ENCODE data around the gene MACROD1. TPM values are rescaled to one million over a fixed set of nuclear protein-coding genes. Genes with fewer than 3 reads are reported as not detected.

Gene MACROD1
- total and polyA plus RNA-seq, 9 of the 15 experiments (the other 6 are each of a cell fraction or from before 2014, with no cell fraction given) = 1.1 to 60.0 (median 26.4) TPM

DNA sequence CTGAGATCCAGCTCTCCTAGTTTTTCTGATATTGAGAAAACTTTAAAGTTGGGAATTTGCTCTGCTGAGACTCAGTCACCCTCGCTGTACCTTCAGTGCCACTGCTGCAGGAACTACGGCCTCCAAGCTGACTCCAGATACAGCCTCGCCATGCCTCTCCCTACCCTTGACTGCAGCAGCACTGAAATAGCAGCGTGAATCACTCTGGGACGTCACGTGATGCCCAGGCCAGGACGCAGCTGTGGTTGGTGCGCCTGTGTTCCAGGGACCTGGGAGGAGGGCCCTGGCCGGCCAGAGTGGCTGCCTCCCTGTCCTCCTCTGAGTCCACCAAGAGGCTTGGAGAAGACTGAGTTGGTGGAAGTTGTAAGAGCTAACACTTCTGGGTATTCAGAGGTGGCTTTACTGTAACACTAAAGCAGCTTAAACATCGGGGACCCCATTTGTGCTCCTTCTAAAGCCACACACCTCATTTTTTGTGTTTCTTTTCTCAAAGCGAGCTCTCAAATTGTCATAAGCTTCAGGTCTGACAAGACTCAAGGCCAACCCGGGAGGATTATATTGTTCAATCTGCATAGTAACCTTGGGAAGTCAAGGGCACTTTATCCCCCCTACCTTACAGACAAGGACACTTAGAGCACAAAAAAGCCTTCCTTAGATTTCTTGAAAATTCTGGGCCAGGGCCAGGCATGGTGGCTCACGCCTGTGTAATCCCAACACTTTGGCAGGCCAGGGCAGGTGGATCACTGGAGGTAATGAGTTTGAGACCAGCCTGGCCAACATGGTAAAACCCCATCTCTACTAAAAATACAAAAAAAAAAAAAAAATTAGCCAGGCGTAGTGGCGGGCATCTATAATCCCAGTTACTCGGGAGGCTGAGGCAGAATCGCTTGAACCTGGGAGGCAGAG, 15.8 kb upstream of the MACROD1 start (continued):
- no peak for TF ChIP-seq SP1 (CRISPR knock-in tag; IDR thresholded peaks at IDR 0.05)
- TF ChIP-seq ZNF165 (CRISPR knock-in tag; IDR thresholded peaks at IDR 0.05; ENCODE audit: borderline replicate concordance) = no peak
- no peak for TF ChIP-seq HDAC8 (tag; IDR thresholded peaks at IDR 0.05)
- TF ChIP-seq, protein P1, sequence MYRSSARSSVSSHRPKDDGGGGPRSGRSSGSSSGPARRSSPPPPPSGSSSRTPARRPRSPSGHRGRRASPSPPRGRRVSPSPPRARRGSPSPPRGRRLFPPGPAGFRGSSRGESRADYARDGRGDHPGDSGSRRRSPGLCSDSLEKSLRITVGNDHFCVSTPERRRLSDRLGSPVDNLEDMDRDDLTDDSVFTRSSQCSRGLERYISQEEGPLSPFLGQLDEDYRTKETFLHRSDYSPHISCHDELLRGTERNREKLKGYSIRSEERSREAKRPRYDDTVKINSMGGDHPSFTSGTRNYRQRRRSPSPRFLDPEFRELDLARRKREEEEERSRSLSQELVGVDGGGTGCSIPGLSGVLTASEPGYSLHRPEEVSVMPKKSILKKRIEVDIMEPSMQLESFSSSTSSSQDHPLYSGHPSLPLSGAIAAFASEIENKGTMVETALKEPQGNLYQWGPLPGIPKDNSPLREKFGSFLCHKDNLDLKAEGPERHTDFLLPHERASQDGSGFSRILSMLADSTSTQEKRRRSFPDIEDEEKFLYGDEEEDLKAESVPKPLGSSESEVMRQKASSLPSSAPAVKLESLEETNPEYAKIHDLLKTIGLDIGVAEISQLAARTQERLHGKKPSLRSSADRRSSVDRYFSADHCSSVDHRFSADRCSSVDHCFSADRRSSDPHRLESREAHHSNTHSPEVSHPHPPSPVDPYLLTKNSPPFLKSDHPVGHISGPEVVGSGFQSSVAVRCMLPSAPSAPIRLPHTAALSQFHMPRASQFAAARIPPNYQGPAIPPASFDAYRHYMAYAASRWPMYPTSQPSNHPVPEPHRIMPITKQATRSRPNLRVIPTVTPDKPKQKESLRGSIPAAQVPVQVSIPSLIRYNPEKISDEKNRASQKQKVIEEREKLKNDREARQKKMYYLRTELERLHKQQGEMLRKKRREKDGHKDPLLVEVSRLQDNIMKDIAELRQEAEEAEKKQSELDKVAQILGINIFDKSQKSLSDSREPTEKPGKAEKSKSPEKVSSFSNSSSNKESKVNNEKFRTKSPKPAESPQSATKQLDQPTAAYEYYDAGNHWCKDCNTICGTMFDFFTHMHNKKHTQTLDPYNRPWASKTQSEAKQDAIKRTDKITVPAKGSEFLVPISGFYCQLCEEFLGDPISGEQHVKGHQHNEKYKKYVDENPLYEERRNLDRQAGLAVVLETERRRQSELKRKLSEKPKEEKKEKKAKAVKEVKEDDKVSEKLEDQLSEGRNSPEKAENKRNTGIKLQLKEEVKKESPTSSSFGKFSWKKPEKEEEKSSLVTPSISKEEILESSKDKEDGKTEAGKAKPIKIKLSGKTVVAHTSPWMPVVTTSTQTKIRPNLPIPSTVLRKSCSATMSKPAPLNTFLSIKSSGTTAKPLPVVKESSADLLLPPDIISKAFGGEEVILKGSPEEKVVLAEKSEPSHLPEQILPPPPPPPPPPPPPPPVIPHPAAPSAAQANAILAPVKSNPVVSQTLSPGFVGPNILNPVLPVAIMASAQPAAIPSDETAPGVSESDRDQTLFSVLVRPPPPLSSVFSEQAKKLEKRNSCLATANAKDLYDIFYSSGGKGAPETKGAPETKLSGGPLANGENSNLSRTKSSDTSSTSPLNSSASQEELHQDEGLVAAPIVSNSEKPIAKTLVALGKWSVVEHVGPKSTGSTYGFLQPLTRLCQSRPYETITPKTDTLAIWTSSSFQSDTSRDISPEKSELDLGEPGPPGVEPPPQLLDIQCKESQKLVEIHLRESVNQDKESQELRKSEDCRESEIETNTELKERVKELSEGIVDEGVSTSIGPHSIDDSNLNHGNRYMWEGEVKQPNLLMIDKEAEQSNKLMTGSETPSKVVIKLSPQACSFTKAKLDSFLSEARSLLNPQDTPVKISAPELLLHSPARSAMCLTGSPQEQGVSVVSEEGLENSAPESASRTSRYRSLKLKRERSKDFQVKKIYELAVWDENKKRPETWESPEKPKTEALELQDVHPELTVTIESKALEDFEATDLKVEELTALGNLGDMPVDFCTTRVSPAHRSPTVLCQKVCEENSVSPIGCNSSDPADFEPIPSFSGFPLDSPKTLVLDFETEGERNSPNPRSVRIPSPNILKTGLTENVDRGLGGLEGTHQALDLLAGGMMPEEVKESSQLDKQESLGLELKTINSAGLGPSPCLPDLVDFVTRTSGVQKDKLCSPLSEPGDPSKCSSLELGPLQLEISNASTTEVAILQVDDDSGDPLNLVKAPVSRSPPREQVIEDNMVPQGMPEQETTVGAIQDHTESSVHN (IDR thresholded peaks at IDR 0.05; ENCODE audit: borderline replicate concordance in 1 of 2, low read depth in 1 of 2) = no peak
- TF ChIP-seq ZNF780A (CRISPR knock-in tag; IDR thresholded peaks at IDR 0.05) = no peak
- no peak for TF ChIP-seq ZNF277 (CRISPR knock-in tag; IDR thresholded peaks at IDR 0.05; ENCODE audit: borderline replicate concordance)
- TF ChIP-seq TOE1 (IDR thresholded peaks at IDR 0.05; ENCODE audit: borderline replicate concordance) = peak; percentile 100
- TF ChIP-seq TOE1 (CRISPR knock-in tag; IDR thresholded peaks at IDR 0.05; ENCODE audit: borderline replicate concordance, low read depth) = no peak
- TF ChIP-seq ZNF785 (CRISPR knock-in tag; IDR thresholded peaks at IDR 0.05) = no peak
- TF ChIP-seq ZNF395 (CRISPR knock-in tag; IDR thresholded peaks at IDR 0.05) = no peak
- TF ChIP-seq ZNF3 (CRISPR knock-in tag; IDR thresholded peaks at IDR 0.05) = no peak
- no peak for TF ChIP-seq CHD2 (IDR thresholded peaks at IDR 0.05; ENCODE audit: low read depth, low read length)
